Measurements from ENCODE around the gene LYPD8.

Gene LYPD8

DNA sequence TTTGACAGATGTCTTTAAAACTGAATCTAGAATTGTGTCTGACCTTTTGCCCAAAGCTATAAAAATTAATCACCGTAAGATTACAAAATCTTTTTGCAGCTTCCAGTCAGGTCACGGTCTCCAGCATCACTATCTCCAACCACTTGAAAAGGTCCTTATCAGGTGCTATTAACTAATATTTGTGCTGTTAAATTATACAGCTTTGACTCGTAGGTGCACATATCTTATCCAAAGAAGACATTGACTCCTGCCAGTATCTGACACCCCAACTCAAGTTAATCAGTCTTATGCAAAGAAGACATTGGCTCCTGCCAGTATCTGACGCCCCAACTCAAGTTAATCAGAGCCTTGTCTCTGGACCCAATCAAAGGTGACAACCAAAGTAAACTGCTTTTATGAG lies 19.9 kb upstream of the LYPD8 start:
- TF ChIP-seq, protein P1, sequence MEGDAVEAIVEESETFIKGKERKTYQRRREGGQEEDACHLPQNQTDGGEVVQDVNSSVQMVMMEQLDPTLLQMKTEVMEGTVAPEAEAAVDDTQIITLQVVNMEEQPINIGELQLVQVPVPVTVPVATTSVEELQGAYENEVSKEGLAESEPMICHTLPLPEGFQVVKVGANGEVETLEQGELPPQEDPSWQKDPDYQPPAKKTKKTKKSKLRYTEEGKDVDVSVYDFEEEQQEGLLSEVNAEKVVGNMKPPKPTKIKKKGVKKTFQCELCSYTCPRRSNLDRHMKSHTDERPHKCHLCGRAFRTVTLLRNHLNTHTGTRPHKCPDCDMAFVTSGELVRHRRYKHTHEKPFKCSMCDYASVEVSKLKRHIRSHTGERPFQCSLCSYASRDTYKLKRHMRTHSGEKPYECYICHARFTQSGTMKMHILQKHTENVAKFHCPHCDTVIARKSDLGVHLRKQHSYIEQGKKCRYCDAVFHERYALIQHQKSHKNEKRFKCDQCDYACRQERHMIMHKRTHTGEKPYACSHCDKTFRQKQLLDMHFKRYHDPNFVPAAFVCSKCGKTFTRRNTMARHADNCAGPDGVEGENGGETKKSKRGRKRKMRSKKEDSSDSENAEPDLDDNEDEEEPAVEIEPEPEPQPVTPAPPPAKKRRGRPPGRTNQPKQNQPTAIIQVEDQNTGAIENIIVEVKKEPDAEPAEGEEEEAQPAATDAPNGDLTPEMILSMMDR (IDR thresholded peaks at IDR 0.05; ENCODE audit: low read depth, low read length): no peak
- DNase-seq (ENCODE audit: low read depth, low spot score): no peak
- H3K4me3 ChIP-seq (ENCODE audit: low read depth, low read length): no peak overlapping the region
- in situ Hi-C loops (cut with HindIII; ENCODE audit: low sequenced_read_pairs): no loop called here

DNA sequence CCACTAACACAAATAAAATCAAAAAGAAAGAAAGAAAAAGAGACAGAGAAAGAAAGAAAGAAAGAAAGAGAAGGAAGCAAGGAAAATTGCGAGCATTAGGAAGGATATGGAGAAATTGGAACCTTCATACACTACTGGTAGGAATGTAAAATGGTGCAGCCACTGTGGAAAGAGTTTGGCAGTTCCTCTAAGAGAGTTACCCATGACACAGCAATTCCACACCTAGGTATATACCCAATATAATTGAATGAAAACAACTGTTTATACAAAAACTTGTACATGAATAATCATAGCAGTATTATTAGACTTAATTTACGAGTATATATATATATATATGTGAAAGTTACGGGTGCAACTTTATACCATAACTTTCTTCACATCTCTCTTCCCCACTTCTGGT lies 4.1 kb upstream of the LYPD8 start:
- no peak for DNase-seq (ENCODE audit: low read depth, low spot score)
- in situ Hi-C loops (cut with HindIII; ENCODE audit: low sequenced_read_pairs): no loop called here
- H3K4me3 ChIP-seq (ENCODE audit: low read depth, low read length): no peak overlapping the region
- TF ChIP-seq, protein P1 (IDR thresholded peaks at IDR 0.05; ENCODE audit: low read depth, low read length): no peak

DNA sequence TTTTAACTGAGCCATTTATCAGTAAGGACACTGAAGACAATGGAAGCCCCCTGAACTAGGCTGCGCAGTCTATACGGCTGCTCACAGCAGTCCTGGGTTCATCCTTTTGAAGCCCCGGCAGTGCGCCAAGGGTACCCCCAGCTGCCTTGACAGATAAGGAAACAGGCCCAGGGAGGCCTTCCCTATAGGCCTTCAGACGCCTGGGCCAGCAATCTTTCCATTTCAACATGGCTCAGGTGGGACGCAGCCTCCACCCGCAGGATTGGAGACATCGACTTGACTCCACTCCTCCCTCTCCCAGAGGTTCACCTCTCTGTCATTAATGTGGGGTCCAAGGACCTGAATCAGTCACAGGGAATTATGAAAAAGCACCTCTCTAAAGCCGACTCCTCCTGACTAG lies 2.8 kb upstream of the LYPD8 start:
- no peak for DNase-seq (ENCODE audit: low read depth, low spot score)
- in situ Hi-C loops (cut with HindIII; ENCODE audit: low sequenced_read_pairs): no loop called here
- TF ChIP-seq, protein P1 (IDR thresholded peaks at IDR 0.05; ENCODE audit: low read depth, low read length): no peak
- H3K4me3 ChIP-seq (ENCODE audit: low read depth, low read length): no peak overlapping the region

DNA sequence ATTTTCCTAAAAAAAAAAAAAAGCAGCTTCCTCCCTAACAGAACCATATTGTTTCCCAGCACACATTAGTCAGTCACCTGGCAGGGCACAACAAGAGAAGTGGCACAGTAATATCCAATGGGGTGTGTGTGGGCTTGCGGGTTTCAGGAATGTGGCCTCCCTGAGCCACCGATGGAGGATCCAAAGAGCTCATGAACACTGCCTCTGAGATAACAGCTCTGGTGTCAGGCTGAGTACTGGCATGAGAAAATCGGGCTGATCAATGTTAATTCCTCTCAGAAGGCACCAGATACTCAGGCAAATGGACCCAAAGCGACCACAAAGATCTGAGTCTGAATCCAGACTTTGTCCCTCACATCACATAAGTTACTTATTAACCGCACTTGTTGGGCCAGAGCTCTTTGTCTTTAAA lies 2.2 kb upstream of the LYPD8 start:
- no peak for DNase-seq (ENCODE audit: low read depth, low spot score)
- in situ Hi-C loops (cut with HindIII; ENCODE audit: low sequenced_read_pairs): no loop called here
- H3K4me3 ChIP-seq (ENCODE audit: low read depth, low read length): no peak overlapping the region
- TF ChIP-seq, protein P1 (IDR thresholded peaks at IDR 0.05; ENCODE audit: low read depth, low read length): no peak

DNA sequence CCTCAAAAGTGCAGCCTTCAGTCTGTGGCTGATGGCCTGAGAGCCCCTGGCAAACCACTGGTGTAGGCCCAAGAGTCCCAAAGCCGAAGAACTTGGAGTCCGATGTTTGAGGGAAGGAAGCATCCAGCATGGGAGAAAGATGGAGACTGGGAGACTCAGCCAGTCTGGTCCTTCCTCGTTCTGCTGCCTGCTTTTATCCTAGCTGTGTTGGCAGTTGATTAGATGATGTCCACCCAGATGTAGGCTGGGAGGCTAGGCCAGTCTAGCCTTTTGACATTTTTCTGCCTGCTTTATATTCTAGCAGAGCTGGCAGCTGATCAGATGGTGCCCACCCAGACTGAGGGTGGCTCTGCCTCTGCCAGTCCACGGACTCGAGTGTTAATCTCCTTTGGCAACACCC lies 1.1 kb upstream of the LYPD8 start:
- no peak for DNase-seq (ENCODE audit: low read depth, low spot score)
- in situ Hi-C loops (cut with HindIII; ENCODE audit: low sequenced_read_pairs): no loop called here
- no peak overlapping the region for H3K4me3 ChIP-seq (ENCODE audit: low read depth, low read length)
- TF ChIP-seq, protein P1 (IDR thresholded peaks at IDR 0.05; ENCODE audit: low read depth, low read length): no peak

DNA sequence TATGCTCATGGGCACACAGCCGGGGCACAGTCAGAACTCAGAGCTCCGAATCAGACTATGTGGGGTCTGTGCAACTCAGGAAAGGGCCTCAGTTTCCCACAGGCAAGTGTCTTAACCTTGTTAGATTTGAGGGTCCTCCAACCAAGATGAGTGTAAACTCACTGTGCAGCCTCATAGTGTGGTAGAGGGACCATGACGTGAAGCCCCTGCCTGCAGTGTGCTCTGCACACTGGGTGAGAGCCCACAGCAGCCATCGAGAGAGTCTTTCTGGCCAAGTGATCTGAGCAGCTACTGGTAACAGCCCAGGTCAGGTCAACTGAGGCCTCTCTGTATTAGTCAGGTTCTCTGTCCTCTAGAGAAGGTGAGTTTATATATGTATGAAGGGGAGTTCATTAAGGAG lies 592 bp upstream of the LYPD8 start:
- no peak overlapping the region for H3K4me3 ChIP-seq (ENCODE audit: low read depth, low read length)
- TF ChIP-seq, protein P1 (IDR thresholded peaks at IDR 0.05; ENCODE audit: low read depth, low read length): no peak
- DNase-seq (ENCODE audit: low read depth, low spot score): no peak
- in situ Hi-C loops (cut with HindIII; ENCODE audit: low sequenced_read_pairs): no loop called here

DNA sequence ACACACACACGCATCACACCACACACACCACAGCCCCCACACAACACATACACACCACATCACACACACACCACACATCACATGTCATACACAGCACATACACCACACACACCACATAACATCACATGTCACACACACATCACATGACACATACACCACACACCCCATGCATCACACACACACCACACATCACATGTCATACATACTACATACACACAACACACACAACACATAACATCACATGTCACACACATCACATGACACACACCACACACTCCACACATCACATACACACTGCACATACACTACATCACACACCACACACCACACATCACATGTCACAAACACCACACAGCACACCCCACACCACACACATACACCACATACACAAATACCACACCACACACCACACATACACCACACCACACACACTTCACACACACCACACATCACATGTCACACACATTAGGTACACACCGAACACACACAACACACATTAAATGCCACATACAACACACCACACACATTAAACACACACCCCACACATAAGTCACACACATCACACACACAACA lies 1.8 kb downstream of the LYPD8 start:
- H3K4me3 ChIP-seq (ENCODE audit: low read depth, low read length): no peak overlapping the region
- in situ Hi-C loops (cut with HindIII; ENCODE audit: low sequenced_read_pairs): no loop called here
- TF ChIP-seq, protein P1 (IDR thresholded peaks at IDR 0.05; ENCODE audit: low read depth, low read length): no peak
- DNase-seq (ENCODE audit: low read depth, low spot score): no peak
